ENCODE data around the gene DISP2. TPM values are rescaled to one million over a fixed set of nuclear protein-coding genes. Genes with fewer than 3 reads are reported as not detected.

Gene DISP2
- total and polyA plus RNA-seq, 2 of the 8 experiments (the other 6 are each of a cell fraction or from before 2014, with no cell fraction given), result 0.45 to 1.2 TPM

GRCh38 chr15:40388941-40389823 lies 31.2 kb downstream of the DISP2 start (continued):
- no peak for TF ChIP-seq PHF8 (conservative IDR thresholded peaks at IDR 0.05; ENCODE audit: low read depth, low read length)
- no peak for TF ChIP-seq CTBP2 (IDR thresholded peaks at IDR 0.05; ENCODE audit: borderline replicate concordance, insufficient read depth, insufficient read length, low read length)
- TF ChIP-seq EGR1 (IDR thresholded peaks at IDR 0.05; ENCODE audit: borderline replicate concordance, low read depth, low read length), result no peak
- TF ChIP-seq CHD7 (IDR thresholded peaks at IDR 0.05; ENCODE audit: insufficient replicate concordance, low read length), result no peak
- no peak for TF ChIP-seq CEBPB (IDR thresholded peaks at IDR 0.05; ENCODE audit: low read depth, low read length)
- no peak for TF ChIP-seq RBBP5 (IDR thresholded peaks at IDR 0.05; ENCODE audit: borderline replicate concordance, low read depth, low read length)
- no peak for TF ChIP-seq POU5F1 (IDR thresholded peaks at IDR 0.05; ENCODE audit: low read depth, low read length)

Measured in H1 (cell line).